NCI-H1092 (cell line): ENCODE data around the gene PPP1R1C.

Experiments
- DNase-seq: peaks from one replicate; lab custom pipeline; 2025; lab: John Stamatoyannopoulos, UW

The PPP1R1C gene

GRCh38 chr2:182113334-182113733, 127.7 kb downstream of the PPP1R1C start:
- no peak for DNase-seq

DNA sequence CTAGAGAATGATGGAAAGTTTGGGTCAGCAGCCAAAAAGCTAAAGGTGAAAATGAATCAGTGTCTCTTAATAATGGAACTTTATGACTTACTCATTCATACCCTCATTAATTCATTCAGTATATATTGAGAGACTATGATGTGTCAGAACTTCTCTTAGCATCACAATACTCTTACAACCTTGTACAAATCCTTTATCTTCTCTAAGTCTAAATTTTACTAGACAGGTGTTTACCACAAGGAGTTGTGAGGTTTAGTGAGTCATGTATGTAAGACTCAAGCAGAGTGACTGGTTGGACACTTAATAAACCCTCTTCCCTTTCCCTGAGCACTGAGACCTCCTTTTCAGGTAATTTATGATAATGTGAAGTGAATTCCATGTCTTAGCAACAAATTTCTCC, 129.6 kb downstream of the PPP1R1C start:
- no peak for DNase-seq

DNA sequence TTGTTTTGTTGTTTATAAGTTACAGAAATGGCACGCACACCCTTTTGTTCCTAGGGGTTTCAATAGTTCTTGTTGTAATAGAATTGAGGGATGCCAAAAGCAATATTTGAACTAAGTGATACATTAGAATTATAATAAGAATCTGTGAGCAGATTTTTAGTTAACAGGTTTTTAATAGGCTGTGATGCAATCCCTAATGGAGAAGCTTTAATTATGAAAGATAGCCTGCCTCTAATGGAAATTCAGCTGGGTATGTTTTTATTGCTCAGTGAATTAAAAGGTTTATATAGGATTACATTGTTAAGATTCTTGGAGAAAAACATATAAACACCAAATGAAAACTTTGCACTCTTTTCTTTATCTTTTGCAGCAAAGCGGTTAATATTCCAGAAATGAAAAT, 131.1 kb downstream of the PPP1R1C start:
- DNase-seq = no peak

DNA sequence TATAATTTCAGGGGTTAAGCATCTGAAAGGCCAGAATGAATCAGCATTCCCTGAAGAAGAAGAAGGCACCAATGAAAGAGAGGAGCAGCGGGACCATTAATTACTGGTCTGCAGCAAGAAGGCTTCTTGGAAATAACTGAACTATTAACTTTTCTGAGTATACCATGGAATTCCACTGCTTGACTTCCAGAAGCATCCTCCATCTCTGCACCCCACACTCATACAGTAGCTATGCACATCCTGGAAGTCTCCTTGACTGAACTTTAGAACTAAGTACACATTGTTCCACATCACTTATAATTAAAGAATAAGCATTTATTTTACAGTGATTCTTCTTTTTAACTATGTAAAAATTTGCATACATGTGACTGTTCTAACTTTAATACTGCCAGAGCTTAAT, 131.5 kb downstream of the PPP1R1C start:
- no peak for DNase-seq

GRCh38 chr2:182128821-182129707, 143.4 kb downstream of the PPP1R1C start:
- no peak for DNase-seq

DNA sequence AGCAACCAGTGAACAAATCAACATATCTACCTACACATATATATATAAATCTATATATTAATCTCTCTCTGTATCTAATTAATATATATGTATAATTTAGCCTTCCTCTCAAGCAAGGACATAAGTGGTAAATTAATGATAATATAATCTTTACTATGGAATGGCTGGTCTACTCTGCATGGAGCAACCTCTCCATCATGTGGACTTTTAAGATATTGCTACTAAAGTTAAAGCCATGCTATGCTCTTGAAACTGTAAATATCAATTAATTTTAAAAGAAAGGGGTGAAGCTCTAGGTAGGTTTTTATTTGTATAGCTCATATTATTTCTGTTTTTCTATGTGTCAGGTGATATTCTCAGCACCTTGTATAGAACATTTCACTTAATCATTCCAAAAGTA, 147.0 kb downstream of the PPP1R1C start:
- DNase-seq = no peak

- DNase-seq = no peak
Observed at GRCh38 chr2:182133195-182133891, 147.7 kb downstream of the PPP1R1C start.

DNA sequence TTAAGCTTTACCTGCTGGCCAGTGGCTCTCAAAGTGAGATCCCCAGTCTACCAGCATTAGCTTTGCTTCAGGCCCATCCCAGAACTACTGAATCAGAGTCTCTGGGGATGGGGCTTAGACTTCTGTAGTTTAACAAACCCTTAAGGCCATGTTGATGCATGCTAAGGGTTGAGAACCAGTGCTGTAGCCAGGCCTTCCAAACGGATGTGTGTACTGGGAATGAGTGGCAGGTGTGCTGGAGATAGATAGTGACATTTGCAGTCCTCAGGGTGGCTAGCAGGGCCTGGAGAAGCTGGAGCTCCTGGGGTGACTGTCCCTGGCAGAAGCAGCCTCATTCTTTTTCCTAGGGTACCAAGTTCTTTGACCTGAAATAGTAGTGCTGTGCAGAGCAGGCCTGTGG, 148.5 kb downstream of the PPP1R1C start:
- DNase-seq = no peak

DNA sequence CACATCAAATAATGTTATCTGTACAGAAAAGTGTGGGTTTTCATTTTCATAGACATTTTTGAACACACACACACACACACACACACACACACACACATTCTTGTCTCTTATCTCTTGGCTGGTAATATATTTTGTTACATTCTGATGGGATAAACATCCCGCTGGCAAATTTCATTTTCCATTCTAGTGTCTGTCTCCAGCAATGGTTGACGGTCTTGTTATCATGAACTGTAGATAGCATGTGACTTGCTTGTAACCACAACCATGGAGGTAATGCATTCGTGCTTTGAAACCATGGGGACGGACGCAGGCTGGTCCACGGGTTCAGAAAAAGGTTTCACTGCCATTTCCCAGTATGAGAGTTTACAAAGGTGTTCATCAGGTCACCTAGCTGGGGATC, 156.4 kb downstream of the PPP1R1C start:
- no peak for DNase-seq

DNA sequence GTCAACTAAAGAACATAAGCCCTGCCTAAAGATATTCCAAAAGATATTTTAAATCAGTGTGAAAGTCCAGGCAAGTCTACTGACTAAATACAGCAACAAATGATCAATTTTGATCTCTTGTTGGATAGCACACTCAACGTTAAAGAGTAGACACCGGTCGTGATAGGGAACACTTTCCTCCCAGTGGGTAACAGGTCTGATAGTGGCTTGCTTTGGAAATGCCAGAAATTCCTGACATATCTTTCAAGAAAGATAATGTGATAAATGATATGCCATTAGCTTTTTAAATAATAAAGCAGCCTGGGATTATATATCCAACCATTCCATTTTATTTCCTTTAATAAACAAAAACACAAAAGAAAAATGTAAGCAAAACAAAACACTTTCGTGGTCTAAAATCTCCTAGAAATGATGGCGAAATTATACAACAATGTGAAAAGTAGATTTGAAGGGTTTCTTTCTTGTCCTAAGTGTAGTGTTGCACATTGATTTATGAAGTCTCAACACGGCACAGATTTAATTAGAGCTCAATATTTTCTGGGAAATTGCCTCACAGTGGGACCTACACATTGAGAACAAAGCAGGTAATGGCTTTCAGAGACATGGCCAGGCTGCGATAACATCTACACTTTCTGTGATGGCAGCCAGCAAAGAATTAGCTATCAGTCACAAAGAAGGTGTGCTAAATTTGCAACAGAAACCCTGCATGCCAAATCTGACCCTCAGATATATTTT, 158.6 kb downstream of the PPP1R1C start:
- no peak for DNase-seq

DNA sequence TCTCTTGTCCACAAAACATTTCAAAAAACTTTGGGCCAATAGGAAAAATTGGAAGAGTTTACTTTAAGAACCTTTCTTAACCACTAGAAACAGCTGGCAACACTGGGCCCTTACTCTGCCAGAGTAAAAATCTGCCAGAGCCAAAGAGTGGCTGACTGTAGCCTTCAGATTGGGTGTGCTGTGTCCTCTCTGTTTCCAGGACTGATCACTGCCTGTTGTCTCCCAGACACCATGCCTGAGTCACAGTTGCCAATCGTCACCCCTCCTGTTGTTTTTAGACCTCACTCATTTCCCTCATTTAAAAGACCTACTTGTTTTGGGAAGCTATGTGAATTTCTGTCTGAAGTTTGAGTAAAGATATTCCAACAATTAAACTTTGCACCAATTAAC, 159.1 kb downstream of the PPP1R1C start:
- no peak for DNase-seq

DNA sequence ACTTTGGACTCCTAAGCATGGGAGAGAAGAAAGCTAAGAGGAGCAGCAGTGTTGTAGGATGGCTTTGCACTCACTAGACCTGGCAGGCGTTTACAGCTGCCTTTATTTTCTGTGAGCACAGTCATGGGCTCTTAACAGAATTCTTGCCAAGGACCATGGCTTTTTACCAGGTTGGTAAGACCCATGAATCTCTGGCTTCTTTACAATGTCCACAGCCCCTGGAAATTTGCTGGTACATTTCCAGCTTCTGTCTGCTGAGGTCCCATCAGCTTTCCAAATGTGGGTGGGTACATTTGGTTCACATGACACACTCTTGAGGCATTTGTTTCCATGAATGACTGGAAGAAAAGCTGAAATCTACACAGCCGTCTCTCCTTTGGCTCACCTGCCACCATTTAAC, 162.7 kb downstream of the PPP1R1C start:
- no peak for DNase-seq

GRCh38 chr2:182163878-182164277, 178.2 kb downstream of the PPP1R1C start:
- DNase-seq = no peak

GRCh38 chr2:182164686-182165085, 179.0 kb downstream of the PPP1R1C start:
- no peak for DNase-seq

GRCh38 chr2:182165202-182165601, 179.5 kb downstream of the PPP1R1C start:
- DNase-seq = no peak

DNA sequence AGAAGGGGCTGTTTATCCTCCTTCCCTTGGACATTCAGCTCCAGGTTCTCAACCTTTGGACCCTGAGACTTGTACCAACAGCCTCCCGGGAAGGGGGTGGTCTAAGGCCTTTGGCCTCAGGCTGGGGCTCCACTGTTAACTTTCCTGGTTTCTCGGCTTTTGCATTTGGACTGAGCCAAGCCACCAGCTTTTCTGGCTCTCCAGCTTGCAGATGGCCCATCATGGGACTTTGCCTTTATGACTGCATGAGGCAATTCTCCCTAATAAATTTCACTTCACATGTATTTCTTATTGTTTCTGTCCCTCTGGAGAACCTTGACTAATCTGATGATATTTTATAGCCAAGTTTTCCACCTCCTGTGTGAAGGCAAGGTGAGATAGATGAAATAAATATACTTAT, 180.8 kb downstream of the PPP1R1C start:
- no peak for DNase-seq

DNA sequence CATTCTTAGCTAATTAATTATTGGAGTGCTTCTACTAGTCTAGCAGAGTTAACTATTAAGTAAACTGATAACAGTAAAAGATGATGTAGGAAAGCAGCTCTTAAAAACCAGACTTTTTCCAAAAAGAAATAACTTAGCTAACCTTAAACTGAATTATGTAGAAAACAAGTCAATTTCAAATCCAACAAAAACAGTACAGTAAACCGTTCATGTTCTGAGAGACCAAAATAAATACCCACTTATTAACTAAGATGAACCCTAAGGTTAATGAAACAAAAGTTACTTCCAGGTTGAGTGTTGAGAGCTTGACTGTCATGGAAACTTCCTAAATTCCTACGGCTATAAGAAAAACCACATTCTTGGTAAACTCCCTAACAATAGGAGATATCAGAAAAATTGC, 181.2 kb downstream of the PPP1R1C start:
- no peak for DNase-seq
